ENCODE data around the gene SORCS2.

Gene SORCS2

DNA sequence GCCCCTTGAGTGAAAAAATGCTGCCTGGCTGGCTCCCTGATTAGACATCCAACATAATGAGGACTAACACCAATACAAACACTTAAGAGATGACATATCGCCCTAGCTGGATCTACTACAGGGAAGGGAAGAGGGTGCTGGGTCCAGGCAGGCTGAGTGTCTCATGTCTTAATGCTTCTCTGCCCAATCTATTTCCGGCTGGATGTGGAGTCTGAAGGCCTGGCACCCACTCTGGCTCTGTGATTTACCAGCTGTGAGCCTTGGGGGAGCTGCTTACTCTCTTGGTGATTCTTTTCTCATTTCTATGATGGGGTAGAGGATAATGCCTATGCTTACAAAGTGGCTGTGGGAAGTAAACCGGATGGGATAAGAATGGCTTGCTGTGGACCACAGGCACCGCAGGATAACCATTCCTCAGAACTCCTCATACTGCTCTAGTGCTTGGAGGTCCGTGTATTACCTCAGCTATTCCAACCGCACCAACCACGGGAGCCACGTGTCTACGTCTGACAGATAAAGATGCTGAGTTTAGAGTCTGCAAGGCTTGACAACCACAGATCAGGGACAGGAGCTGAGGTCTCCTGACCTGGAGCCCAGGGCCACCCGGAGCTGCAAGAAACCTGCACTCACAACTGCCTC lies 585.7 kb downstream of the SORCS2 start:
- DNase-seq (ENCODE audit: low read depth in 1 of 2, low spot score in 1 of 2) = no peak

DNA sequence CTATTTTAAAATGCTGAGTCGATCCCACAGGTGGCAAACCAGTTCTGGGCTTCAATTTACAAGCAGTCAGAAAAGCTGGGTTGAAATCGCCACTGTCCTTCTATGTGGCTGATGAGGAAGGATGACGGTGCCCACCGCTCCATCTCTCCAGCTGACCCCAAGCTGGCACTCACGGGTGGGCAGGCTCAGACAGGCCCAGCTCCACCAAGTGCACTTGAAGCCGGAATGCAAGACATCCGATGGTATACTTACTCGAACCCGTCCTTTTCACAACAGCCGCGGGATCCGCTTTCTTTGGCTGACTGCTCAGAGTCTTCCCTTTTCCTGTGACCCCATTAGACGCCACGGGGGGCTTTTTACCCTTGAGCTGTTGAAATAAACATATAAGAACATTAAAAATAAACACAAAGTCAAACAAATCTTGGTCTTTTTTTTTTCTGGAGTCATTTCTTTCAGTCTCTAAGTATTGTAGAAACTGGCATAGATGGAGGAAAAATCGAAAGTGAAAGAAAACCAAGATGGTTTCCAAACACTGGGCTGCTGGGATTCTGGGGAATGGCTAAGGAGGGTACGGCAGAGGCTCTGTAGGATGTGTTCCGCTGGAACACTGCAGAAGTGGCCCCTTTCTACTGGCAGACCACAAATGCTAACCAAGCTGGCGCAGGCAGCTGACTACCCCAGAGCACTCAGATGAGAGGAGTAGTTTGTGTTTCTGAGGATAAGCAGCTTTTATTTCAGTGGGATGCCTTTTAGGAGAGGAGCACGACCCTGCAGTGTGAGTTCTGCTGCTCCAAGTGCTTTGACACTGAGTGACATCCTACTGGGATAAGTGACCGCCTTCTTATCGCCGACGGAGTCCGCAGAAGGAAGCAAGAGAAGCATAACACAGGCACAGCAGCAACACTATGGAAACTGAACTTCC lies 586.4 kb downstream of the SORCS2 start:
- no peak for DNase-seq (ENCODE audit: low read depth in 1 of 2, low spot score in 1 of 2)

DNA sequence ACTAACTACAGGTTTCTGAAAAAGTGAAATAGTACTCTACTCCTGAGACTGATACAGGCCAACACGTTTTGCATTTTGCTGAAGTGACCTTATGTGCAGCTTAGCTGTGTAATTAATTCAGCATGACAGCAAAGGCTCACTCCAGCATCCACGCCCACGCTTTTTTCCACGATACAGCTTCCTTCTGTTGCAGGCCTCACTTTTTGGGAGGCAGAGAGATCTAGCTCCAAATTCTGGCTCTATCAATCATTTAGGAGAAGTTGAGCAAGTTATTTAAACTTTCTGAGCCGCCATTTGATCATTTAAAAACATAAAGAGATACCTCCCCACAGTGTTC lies 587.1 kb downstream of the SORCS2 start:
- no peak for DNase-seq (ENCODE audit: low read depth in 1 of 2, low spot score in 1 of 2)

DNA sequence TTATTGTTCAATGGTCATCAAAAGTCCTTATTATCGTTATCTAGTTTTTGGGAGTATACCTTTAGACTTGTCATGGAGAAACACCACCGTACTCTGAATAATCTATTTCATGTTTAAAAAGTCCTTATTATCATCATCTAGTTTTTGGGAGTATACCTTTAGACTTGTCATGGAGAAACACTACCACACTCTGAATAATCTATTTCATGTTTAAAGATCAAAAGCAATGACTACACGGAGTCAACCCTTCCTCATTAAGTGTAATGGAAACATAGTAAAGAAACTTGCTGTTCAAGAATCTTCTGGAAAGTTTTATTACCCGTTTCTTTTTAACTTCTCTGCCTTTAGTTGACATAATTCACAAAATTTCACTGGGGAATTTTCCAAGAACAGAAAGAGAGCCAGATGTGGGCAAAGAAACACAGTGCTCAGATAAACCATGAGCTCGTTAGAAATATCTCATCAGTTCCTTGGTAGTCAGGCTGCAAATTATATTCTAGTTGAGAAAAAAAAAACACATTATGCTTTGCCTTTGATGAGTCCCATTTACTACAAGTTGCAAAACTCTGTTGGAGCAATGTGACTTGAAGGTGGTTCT lies 588.5 kb downstream of the SORCS2 start:
- DNase-seq (ENCODE audit: low read depth in 1 of 2, low spot score in 1 of 2) = no peak

DNA sequence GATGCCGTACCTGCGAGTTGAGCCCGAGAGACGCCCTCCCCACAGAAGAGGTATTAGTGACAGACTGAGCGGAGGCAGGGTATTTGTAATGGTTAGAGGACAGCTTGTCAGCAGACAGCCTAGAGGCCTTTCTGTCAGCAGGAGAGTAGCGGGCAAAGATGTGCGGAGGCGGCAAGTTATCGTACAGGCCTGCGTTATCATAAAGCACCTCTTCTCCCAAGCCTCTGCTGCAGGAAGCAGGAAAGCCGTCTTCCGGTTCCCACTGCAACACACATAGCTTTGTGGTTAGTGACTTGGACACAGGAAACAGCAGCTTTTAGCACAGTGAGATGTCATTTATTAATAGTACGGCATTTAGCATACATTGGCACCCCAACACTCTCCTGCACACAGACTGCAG lies 589.0 kb downstream of the SORCS2 start:
- DNase-seq (ENCODE audit: low read depth in 1 of 2, low spot score in 1 of 2) = no peak

DNA sequence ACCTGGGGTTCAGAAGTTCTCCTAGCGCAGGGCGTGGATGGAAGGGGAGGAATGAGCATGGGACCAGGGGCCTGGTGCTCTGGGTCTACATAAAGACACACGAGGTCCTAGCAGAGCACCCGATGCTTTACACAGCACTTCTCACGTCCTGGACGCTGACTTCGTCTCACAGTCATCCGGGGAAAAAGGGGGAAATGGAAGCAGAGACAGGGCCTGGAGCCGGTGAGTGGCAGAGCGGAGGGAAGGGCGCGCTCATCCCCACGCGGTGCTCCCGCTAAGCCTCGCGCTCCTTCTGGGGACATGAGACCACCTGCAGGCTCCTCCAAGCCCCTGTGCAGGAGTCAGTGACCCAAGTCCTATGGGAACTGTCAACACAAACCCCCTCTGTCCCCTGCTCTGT lies 589.7 kb downstream of the SORCS2 start:
- DNase-seq (ENCODE audit: low read depth in 1 of 2, low spot score in 1 of 2) = no peak

DNA sequence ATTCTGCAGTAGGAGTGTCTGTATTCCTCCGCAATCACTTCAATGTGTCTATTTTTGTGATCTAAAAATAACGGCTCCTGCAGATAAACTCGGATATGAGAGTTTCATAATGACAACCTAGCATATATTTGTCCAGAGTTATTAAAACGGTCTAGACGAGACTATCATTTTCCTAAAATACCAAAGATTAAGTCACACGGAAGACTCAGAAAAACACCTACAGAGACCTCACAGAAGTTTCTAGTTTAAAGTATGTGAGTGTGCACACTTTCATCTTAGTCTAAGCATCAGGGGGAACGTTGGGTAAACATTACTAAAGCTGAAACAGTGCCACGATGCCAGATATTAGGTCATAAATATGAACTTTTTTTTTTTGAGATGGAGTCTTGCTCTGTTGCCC lies 590.4 kb downstream of the SORCS2 start:
- DNase-seq (ENCODE audit: low read depth in 1 of 2, low spot score in 1 of 2) = no peak

DNA sequence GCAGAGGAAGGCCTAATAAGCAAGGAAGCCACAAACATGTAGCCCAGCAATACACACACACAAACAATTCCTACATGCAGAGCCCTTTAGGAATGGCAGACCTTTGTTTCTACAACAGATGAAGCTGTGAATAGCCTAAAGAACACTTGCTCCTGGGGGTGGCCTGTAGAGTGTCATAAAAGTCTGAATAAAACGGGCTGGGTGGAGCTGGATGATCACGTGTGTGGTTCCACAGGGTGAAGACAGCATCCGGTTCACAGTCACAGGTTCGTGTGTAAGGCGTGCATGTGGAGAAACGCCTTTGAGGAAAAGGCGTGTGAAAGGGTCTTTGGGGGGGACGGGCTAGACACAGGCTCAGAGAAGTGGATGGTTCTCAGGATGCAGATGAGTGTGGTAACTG lies 591.2 kb downstream of the SORCS2 start:
- DNase-seq (ENCODE audit: low read depth in 1 of 2, low spot score in 1 of 2) = no peak

DNA sequence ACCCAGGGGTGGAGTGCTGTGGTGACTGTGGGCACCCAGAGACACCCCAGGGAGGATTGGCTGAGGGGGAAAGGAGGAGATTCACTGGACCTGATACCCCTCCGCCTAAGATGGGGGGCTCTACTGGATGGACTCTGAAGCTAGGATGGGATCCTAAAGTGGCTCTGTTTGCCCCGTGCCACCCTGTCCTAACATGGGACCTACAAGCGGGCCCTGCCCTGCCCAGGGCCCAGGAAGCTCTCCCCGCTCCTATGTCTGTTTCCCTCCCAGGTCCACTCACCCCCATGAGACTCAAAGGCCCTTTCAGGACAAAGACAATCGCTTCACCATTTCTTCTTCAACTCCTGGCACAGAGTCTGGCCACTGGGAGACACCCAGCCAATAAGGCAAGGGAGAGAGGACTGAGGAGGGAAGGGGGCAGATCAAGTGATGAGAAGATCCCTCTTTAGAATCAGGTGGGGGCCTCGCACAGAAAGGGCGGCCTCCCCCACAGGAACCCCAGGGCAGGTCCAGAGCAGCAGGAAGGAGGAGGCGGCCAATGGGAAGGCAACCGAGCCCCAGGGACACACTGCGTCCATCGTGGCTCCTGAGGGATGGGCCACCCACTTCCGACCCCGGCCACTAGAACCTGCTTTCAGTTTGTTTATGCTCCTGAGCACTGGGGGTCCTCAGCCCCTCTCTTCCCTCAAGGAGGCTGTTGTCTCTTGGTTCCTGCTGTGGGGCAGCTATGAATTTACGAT lies 592.0 kb downstream of the SORCS2 start:
- no peak for DNase-seq (ENCODE audit: low read depth in 1 of 2, low spot score in 1 of 2)

DNA sequence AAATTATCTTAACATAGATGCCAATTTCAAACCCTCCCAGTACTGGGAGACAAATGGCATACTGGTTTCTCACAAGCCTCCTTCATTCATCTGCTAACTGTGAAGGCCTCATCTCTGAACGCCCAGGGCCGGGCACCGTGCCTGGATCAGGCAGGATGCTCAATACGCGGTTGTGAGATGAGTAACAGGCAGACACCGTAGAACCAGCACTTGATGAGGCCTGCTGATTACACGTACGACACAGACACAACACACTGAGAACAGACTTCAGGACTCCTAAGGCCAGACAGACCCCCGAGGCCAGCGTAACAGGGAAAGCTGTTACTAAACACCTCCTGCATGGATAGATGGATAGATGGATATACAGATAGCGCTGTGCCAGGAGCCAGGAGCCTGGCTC lies 592.7 kb downstream of the SORCS2 start:
- DNase-seq (ENCODE audit: low read depth in 1 of 2, low spot score in 1 of 2) = no peak

DNA sequence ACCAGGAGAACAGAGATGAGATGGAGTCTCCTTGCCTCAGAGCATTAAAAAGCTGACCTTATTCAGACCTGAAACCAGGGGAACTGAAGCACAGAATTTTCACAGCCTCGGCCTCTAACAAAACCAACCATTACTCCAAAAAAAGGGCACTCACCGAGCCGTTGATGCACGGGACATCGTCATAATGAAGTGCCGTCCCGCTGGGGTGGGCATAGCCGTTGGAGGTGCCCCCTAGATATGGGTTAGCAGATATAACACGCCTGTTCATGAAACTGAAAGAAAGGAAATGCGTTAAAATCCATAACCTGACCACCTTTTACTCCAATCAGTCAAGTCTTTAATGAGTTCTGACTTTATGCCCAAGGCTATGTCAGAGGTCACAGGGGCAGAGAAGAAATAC lies 593.7 kb downstream of the SORCS2 start:
- DNase-seq (ENCODE audit: low read depth in 1 of 2, low spot score in 1 of 2) = no peak

DNA sequence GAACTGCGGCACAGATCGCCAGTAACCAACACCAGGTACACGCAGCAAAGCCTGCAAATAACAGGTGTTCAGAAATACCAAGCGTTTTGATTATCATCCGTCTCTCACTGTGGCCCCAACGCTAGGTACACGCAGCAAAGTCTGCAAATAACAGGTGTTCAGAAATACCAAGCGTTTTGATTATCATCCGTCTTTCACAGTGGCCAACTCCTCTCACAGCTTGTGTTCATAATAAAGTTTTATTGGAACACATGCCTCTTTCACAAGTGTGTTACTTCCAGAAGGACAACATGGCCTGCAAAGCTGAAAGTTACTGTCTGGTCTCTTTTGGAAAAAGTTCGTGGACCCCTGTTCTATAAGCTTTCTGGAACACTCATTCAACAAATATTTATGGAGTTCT lies 594.2 kb downstream of the SORCS2 start:
- no peak for DNase-seq (ENCODE audit: low read depth in 1 of 2, low spot score in 1 of 2)

DNA sequence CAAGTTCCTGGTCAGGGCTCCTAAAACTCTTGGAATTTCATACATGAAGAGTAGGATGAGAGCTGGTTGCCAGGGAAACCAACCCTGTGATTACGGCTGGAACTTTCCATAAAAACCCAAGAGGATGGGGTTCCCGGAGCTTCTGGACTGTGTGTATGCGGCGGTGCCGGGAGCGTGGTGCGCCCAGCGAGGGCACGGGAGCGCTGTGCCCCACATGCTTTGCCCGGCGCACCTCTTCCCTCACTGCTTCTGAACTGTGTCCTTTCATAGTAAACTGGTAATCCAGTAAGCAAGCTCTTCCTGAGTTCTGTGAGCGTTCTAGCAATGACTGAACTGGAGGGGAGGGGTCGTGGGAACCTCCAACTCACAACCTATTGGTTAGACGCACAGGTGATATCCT lies 594.7 kb downstream of the SORCS2 start:
- no peak for DNase-seq (ENCODE audit: low read depth in 1 of 2, low spot score in 1 of 2)

DNA sequence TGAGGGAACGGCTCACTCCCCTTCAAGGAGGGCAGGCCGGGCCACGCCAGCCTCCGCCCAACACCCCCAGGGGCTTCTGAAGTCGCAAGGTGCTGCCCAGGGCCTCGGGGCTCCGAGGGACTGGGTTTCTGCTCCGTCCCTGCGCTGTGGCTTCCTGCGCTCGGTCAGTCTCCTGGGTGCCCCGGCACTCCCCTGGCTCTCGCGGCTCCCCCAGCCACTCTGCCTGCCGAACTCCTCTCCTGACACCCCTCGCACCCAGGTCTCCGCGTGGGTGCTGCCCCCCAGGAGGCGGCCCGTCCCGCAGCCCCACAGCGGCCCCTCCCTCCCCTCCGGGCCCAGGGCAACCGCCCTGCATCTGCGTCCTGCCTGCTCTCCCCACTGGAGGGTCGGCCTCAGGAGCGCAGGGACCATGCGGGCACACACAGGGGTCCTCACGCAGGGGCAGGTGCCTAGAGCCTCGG lies 595.4 kb downstream of the SORCS2 start:
- no peak for DNase-seq (ENCODE audit: low read depth in 1 of 2, low spot score in 1 of 2)

DNA sequence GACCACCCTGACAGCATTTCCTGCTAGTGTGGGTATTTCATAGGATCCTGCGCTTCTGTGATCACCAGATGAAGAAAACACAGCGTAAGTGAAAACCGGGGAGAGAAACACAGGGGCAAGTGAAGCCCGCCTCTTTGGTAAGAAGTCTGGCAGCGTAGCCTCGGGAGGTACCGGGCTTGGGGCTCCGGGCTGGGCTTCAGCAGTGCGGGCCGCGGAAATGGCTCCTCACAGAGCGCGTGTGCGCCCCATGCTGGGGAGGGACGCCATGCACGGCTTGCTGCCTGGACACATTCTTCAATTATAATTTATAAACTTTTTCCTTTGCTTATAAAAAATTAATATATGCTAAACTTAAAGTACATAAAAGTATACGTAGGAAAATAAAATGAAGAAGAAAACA lies 595.9 kb downstream of the SORCS2 start:
- no peak for DNase-seq (ENCODE audit: low read depth in 1 of 2, low spot score in 1 of 2)

DNA sequence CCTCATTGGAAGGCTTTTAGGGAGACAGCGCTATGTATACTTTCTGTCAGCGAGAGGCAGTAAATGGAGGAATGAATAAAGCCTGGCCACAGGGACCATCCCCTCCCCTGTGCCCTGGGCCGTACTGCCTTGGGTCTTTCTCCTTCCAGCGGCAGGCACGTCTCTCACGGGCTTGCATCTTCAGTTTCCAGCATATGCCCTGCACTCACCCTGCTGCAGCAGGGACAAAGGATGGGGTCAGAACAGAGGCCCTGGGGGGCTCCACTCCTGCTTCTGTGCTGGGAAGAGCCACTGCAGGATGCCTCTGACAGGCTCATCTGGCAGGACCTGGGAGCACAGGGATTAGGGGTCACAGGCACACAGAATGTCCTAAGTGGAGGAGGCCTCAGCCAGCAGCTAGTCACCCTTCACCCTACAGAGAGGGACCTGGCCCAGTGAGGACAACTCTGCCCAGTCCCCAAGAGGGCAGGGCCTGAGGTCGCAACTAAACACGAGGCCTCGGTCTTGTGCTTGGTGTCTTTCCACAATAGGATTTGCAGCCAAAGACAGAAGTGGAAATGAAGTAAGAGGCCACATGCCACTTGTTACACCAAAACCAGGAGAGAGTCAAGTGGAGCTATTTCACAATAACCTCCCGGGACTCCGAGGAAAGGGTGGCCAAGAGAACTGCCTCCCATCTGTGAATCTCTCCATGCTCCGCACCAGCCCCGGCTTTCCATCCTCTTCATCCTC lies 596.5 kb downstream of the SORCS2 start:
- no peak for DNase-seq (ENCODE audit: low read depth in 1 of 2, low spot score in 1 of 2)

DNA sequence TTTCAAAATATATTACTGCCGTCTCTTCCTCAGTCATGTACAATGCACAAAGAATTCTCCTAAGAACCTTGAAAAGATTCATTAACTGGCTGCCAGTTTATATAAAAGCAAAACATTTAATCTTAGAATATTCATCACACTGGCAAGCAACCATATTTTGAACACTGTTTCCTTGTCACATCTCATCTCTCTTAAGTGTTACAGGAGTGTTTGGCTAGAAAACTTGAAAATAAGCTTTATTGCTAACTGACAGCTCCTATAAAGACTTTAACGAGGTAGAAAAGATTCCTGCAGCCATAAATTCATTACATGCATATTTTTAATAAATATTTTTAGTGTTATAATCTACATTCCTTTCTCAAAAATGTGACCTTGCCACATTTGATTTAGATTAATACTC lies 597.7 kb downstream of the SORCS2 start:
- no peak for DNase-seq (ENCODE audit: low read depth in 1 of 2, low spot score in 1 of 2)

DNA sequence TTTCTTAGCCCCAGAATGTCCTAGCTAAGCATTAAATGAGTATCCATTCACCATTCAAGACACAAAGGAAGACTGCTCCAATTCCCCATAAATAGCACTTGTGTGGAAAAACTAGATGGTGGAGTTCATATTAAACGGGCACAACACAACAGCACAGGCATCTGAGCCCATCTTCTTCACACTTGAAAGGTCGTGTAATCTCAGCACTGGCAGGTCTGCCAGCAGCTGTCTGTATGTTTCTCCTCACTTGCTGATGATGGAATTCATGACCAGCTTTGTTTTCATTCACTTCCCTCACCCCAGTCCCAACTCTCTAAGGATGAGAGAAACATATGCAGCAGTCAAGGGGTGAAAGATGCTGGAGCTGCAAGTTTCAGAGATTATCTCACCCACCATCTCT lies 598.7 kb downstream of the SORCS2 start:
- no peak for DNase-seq (ENCODE audit: low read depth in 1 of 2, low spot score in 1 of 2)

All from stimulated activated CD4-positive, alpha-beta T cell treated with anti-CD3 and anti-CD28 coated beads, Interleukin-15, amount 100 ng/mL, for 1 hour (primary cell).